HL-60/S4 treated with retinoic acid at 250 ng/mL for 4 days and 3 days (cell line): ENCODE measurements around the gene KISS1.

Source experiments
- in situ Hi-C: fragments of 300-500 bp; cut with MboI; formaldehyde crosslinking; loops from 2 replicates; pipeline ENCODE4 v1.7.0; 2022; ENCODE audit warnings: low sequenced_read_pairs

KISS1 gene

GRCh38 chr1:204194080-204194479 is 2.2 kb downstream of the KISS1 start:
- in situ Hi-C loops, result no loop called here

- in situ Hi-C loops, result no loop called here
These were observed 3.5 kb downstream of the KISS1 start for GRCh38 chr1:204192589-204193352.

- in situ Hi-C loops, result no loop called here
These were observed 4.2 kb downstream of the KISS1 start for GRCh38 chr1:204192046-204192445.

GRCh38 chr1:204191456-204191855 is 4.8 kb downstream of the KISS1 start:
- in situ Hi-C loops, result no loop called here

GRCh38 chr1:204190212-204191211 is 5.8 kb downstream of the KISS1 start:
- in situ Hi-C loops, result no loop called here

GRCh38 chr1:204188959-204189639 is 7.2 kb downstream of the KISS1 start:
- in situ Hi-C loops, result no loop called here

- in situ Hi-C loops, result no loop called here
These were observed 9.7 kb downstream of the KISS1 start for GRCh38 chr1:204186597-204186996.

- in situ Hi-C loops, result no loop called here
These were observed 15.2 kb downstream of the KISS1 start for GRCh38 chr1:204181116-204181515.

GRCh38 chr1:204180133-204180532 is 16.2 kb downstream of the KISS1 start:
- in situ Hi-C loops, result no loop called here

- in situ Hi-C loops, result no loop called here
These were observed 17.6 kb downstream of the KISS1 start for GRCh38 chr1:204178487-204179281.

- in situ Hi-C loops, result no loop called here
These were observed 19.2 kb downstream of the KISS1 start for GRCh38 chr1:204177133-204177532.

GRCh38 chr1:204176049-204176448 is 20.2 kb downstream of the KISS1 start:
- in situ Hi-C loops, result no loop called here

GRCh38 chr1:204174958-204175357 is 21.3 kb downstream of the KISS1 start:
- in situ Hi-C loops, result loop anchor here (25.0 kb wide), 1 partner anchor 187 kb away; the partner anchor contains the start of gene PLEKHA6

GRCh38 chr1:204172404-204173029 is 23.8 kb downstream of the KISS1 start:
- in situ Hi-C loops, result loop anchor here (25.0 kb wide), 1 partner anchor 190 kb away; the partner anchor contains the start of gene PLEKHA6

- in situ Hi-C loops, result loop anchor here (25.0 kb wide), 1 partner anchor 191 kb away; the partner anchor contains the start of gene PLEKHA6
These were observed 24.5 kb downstream of the KISS1 start for GRCh38 chr1:204171751-204172178.

GRCh38 chr1:204170494-204171155 is 25.7 kb downstream of the KISS1 start:
- in situ Hi-C loops, result loop anchor here (25.0 kb wide), 1 partner anchor 192 kb away; the partner anchor contains the start of gene PLEKHA6

GRCh38 chr1:204169858-204170257 is 26.4 kb downstream of the KISS1 start:
- in situ Hi-C loops, result loop anchor here (25.0 kb wide), 1 partner anchor 192 kb away; the partner anchor contains the start of gene PLEKHA6

- in situ Hi-C loops, result loop anchor here (25.0 kb wide), 1 partner anchor 195 kb away; the partner anchor contains the start of gene PLEKHA6
These were observed 28.6 kb downstream of the KISS1 start for GRCh38 chr1:204167730-204168129.

GRCh38 chr1:204166219-204166618 is 30.1 kb downstream of the KISS1 start, which contains the start of gene REN:
Gene REN (minus strand): TSS chr1:204166337. CDS start chr1:204166293, 44 bp downstream.
- in situ Hi-C loops, result loop anchor here (25.0 kb wide), 1 partner anchor 196 kb away; the partner anchor contains the start of gene PLEKHA6
